GM12892 (cell line): ENCODE data around the gene ABR.

ENCODE experiments used
- DNase-seq: peaks from one replicate; pipeline ENCODE4 v3.0.0; 2011; ENCODE audit not compliant: insufficient read length
- FAIRE-seq: peaks from 2 replicates; lab custom pipeline; 2011; peaks lifted over from hg19 to GRCh38; lab: Jason Lieb, UNC
- POLR2A ChIP-seq: IDR thresholded peaks from 2 replicates; pipeline ENCODE4 v1.6.1; 2011; ENCODE audit warnings: low read depth, low read length, control low read depth
- POLR2AphosphoS5 ChIP-seq: IDR thresholded peaks from 2 replicates; pipeline ENCODE4 v1.6.1; 2011; ENCODE audit warnings: low read depth, low read length, control low read depth
- TAF1 ChIP-seq: IDR thresholded peaks from 2 replicates; pipeline ENCODE4 v1.6.1; 2011; ENCODE audit warnings: low read depth, mild to moderate bottlenecking, control low read depth, low read length, borderline replicate concordance

ABR gene

GRCh38 chr17:1197781-1198490 lies 18.2 kb upstream of the ABR start:
- FAIRE-seq (peak; percentile 100), DNase-seq (peak; percentile 86)
- TF ChIP-seq POLR2AphosphoS5 (no peak), POLR2A (peak; percentile 33; the same call in 1 of the 2 replicates), TAF1 (peak; percentile 23; the same call in 1 of the 2 replicates)

DNA sequence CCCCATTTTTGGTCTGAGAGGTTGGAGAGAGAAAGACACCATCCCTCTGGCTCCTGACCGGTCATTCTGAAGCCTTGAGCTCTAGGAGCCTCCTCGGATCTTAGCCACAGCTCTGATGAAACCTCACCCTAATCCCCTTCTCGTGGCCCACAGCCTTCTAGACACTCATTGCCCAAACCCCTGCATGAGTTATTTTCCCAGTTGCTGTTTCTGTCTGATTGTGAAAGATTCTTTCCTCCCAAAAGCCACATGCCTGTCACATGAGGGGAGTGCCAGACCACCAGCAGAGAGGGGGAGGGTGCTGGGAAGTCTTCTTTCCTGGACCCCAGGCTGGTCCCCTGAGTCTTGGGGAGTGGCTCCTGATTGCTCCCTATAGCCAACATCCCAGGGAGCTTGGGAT lies 17.6 kb upstream of the ABR start:
- FAIRE-seq, result no peak
- TF ChIP-seq POLR2AphosphoS5 (no peak), POLR2A (no peak)

DNA sequence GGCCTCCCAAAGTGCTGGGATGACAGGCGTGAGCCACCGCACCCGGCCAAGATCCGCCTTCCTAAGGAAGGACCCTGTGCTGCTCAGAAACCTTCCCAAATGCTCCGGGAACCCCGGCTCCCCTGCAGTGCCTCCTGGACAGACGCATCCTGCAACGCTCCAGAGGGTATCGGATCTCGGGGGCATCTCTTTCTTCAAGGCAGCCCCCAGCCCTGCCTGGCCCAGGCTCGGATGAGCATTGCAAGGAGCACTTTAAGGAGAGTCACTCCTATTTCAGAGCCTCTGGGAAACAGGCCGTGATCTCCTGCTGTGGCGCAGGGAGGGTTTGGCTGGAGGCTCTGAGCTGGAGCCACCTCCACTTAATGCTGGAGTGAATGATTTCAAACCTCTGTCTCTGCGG lies 17.2 kb upstream of the ABR start:
- no peak for FAIRE-seq
- TF ChIP-seq TAF1 (no peak), POLR2AphosphoS5 (no peak), POLR2A (no peak)
- DNase-seq, result no peak

More for the DNA sequence above, 17.6 kb upstream of the ABR start:
- DNase-seq, result no peak

GRCh38 chr17:1192911-1193699 lies 13.3 kb upstream of the ABR start:
- TF ChIP-seq POLR2A (no peak), POLR2AphosphoS5 (no peak), TAF1 (no peak)
- FAIRE-seq, result no peak
- no peak for DNase-seq

GRCh38 chr17:1190751-1191331 lies 11.1 kb upstream of the ABR start:
- TF ChIP-seq TAF1 (no peak), POLR2AphosphoS5 (no peak)
- FAIRE-seq (no peak), DNase-seq (no peak)

GRCh38 chr17:1188812-1189504 lies 9.2 kb upstream of the ABR start:
- TF ChIP-seq POLR2A (no peak), POLR2AphosphoS5 (no peak), TAF1 (no peak)
- FAIRE-seq (peak; percentile 64), DNase-seq (no peak)

- FAIRE-seq, result peak; percentile 99
- DNase-seq, result peak; percentile 78
- no peak for TF ChIP-seq POLR2A
These were observed 7.4 kb upstream of the ABR start for GRCh38 chr17:1186923-1187771.

GRCh38 chr17:1186214-1186820 lies 6.5 kb upstream of the ABR start:
- TF ChIP-seq POLR2AphosphoS5, result no peak
- no peak for TF ChIP-seq TAF1
- TF ChIP-seq POLR2A, result no peak
- no peak for DNase-seq
- peak; percentile 5 for FAIRE-seq

DNA sequence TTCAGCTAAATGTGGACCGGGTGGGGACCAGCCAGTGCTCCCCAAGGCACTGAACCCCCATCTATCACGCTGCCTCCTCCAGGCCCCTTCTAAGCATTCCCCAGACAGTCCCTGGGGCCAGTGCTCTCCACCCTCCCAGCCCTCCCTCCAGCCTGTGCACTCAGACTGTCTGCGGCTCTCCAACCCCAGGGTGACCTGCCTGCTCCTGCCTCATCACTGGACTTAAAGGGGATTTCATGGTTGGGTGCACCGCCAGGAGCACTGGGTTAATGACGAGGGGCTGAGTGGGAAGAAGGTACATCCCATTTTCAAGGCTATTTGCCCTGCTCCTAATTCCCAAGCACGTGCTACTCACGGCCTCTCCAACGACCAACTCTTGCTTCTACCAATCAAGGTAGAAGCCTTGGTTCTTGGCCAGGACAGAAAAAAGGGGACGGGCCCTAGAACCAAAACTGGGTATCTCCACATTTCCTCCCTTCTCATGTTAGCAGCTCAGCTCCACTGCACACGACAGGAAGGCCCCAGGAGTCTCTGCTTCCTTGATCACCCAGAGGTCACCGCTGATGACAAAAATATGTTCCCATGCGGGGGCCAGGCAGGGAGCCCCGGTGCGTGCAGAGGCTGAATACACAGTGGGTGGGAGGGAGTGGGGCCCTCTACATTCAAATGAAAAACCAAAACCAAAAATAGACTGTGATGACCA lies 3.5 kb upstream of the ABR start:
- DNase-seq (peak; percentile 70), FAIRE-seq (peak; percentile 97)
- TF ChIP-seq POLR2A (no peak), TAF1 (no peak), POLR2AphosphoS5 (no peak)

DNA sequence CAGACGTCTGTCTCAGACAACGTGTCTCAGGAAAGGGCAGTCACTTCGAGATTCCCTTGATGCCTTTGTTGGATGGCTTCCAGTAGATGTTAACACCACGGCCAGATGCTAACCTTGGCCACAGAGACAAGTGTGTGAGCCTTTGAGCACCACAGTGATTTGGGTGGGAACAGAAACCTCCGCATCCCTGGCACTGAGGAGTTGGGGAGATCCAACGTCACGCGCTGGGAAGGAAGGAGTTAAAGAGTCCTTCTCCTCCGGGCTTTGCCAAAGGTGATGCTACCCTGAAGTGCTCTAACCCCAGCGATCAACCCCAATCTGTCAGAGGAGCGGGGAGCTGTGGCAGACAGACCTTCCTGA lies 3.0 kb upstream of the ABR start:
- FAIRE-seq (peak; percentile 66), DNase-seq (no peak)
- no peak; the same call in 1 of the 2 replicates for TF ChIP-seq POLR2AphosphoS5
- no peak for TF ChIP-seq TAF1
- TF ChIP-seq POLR2A, result no peak
